GM19455 (cell line): ENCODE data around the gene P2RX6.
"Not testable (repeated sequence)": the region's sequence is repeated elsewhere in the genome, so short reads cannot be mapped to it uniquely, and the experiment has no call there.

Source experiments
- ATAC-seq: cut with Tn5 transposase; IDR thresholded peaks from one replicate; pipeline ENCODE4 v1.9.1; 2021; ENCODE audit not compliant: unreplicated experiment

P2RX6 gene

DNA sequence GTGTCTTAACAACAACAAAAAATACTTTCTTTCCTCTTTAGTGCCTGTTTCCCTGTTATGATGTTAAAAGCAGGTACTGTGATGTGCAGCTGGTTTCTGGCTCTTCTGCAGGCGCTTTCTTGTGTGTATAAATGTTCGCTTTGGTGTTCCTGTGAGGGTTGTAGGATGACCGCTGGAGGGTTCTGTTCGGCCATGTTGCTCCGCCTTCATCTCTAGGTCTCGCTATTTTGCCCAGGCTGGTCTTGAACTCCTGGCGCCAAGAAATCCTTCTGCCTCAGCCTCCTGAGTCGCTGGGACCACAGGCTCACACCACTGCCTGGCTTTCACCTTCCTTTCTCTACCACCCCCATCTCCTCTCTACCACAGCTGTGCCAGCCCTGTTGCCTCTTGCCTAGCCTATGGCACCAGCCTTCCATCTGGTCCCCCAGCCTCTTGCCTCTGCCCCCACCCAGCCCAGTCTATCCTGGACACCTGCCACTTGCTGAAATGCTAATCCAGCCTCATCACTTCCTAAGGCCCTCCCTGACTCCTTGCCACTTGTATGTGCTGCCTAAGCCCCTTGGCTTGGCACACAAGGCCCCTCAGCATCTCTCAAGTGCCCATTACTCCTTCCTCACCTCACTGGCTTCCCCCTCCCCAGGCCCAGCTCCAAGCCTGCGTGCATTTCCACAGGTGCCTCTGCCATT is 36.3 kb downstream of the P2RX6 start:
- ATAC-seq: no peak

GRCh38 chr22:21051831-21052400 is 37.0 kb downstream of the P2RX6 start:
- ATAC-seq: no peak

DNA sequence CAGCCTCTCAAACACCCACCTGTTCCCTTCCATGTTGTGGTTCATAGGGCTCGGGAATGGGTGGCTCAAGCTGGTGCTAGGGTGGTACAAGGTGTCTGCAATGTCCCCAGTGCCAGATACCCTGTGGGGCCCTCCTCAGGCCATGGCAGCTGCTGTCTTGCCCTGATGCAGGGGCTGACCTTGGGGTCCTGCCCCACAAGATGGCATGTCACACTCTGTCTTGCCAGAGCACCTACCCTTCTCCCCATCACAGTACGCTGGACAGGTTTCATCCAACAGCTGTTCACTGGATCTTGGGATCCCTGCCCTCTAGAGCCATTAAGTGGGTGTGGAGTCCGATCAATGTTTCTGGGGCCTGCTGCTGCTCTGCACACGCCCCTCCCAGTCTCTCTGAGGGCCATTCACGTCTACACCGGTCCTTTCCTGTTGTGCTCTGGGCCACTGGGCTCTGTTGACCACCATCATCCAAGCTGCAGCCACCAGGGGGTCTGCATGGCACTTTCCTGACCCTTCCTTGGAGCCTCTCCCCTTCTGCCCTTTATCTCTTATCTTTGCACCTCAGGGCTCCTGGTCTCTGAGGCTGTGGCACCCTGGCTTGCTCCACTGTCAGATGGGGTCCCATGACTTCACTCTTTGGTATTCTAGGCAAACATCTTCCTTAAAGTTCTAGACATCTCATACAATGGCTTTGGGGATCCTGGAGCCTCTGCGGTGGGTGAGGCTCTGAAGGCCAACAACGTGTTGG is 37.9 kb downstream of the P2RX6 start:
- no peak for ATAC-seq

DNA sequence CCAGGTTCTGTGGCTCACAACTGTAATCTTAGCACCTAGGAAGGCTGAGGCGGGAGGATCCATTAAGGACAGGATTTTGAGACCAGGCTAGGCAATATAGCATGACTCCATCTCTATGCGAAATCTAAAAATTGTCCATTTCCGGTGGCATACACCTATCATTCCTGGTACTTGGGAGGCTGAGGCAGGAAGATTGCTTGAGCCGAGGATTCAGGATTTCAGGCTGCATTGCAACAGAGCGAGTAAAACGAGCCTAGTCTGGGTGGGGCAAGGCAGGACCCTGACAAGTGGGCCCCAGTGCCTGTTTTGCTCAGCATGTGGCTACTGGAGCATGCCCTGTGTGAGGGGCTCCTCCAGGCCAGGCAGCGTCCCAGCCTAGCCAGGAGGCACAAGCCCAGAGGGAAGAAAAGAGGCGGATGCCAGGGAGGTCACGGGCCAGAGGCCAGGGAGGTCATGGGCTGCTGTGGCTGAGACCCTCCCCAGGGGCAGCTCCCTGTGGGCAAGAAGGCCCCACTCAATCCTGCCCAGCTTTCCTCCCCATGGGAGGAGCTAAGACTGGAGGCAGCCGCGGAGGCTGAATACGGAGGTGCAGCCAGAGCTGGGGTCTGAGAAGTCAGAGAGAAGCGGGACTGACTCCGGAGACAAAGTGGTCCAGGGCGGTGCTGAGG is 39.2 kb downstream of the P2RX6 start:
- ATAC-seq: no peak

DNA sequence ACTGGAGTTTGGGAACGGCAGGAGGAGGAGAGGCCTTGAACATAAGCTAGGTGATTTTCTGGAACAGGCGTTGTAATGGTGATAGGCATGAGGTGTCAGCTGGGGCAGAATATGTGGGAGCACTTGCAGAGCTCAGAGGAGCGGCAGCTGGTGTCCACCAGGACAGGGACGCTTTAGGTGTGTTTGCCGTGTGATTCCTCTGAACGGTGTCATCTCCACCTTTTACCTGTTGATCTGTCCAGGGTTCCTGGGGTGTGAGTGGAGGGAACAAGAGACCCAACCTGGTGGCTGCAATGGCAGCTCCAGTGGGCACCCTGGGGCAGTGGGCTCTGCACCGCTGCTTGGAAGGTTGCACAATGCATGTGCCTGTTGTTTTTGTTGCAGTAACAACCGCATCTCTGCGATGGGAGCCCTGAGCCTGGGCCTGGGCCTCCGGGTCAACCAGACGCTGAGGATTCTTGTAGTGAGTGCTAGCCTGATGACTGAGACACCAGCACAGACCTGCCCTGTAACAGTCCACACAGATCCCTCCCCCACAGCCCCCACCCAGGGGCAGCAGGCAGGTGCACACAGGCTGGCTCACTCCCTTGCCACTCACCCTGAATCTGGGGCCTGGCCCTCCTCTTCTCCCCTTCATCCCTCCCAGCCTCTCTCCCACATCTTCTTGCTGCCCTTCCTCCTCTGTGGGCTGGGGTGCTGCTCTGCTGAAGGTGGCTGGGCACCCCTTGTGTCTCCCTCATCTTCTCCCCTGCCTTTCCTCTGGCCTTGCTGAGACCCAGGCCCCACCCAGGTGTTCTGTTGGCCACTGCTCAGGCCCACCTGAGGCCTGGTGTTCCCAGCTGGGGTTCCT is 40.0 kb downstream of the P2RX6 start:
- no peak for ATAC-seq

- ATAC-seq: no peak
These were observed 40.5 kb downstream of the P2RX6 start for GRCh38 chr22:21055564-21055834.

DNA sequence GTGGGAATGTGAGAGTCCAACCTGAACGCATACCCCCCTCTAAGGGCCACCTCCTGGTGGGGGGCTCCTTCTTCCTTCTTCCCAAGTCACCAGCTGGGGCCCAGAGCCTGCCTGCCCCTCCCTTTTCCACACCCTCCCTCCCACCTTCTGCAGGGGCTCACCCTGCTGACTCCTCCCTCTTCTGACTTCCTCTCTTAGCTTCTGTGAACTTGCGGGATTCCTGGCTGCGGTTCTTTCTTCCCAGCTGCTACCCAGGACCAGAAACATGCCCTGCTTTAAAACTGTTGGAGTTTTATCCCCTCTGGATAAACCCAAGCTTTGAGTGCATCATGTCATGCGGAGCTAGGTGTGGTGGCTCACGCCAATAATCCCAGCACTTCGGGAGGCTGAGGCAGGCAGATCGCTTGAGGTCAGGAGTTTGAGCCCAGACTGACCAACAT is 40.9 kb downstream of the P2RX6 start:
- ATAC-seq: no peak

DNA sequence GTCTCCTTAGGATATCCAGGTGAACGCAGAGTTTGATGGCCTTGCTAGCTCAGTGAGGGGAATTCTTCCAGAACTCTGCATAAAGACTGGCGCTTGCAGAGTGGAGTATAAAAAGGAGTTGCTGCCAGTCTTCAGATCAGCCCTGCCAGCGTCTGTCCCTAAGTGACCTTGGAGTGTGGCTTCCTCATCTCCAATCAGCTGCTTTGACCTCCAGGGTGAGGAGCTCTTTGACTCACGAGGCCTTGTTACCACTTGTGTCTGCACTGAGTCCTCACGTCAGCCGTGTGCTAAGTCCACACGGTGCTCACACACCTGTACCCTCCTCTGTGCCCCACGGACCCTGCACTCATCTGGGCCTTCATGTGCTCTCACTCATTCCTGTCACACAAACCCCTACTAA is 45.4 kb downstream of the P2RX6 start:
- ATAC-seq: not testable (repeated sequence)

- ATAC-seq: not testable (repeated sequence)
These were observed 46.8 kb downstream of the P2RX6 start for GRCh38 chr22:21061660-21062321.

DNA sequence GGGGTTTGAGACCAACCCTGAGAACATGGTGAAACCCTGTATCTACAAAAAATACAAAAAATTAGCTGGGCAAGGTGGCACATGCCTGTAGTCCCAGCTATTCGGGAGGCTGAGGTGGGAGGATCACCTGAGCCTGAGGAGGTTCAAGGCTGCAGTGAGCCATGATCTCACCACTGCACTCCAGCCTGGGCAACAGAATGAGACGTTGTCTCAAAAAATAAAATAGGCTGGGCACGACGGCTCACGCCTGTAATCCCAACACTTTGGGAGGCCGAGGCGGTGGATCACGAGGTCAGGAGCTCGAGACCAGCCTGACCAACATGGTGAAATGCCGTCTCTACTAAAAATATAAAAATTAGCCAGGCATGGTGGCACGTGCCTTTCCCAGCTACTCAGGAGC is 49.5 kb downstream of the P2RX6 start:
- ATAC-seq: not testable (repeated sequence)

GRCh38 chr22:21064917-21065864 is 50.2 kb downstream of the P2RX6 start:
- ATAC-seq: no peak

DNA sequence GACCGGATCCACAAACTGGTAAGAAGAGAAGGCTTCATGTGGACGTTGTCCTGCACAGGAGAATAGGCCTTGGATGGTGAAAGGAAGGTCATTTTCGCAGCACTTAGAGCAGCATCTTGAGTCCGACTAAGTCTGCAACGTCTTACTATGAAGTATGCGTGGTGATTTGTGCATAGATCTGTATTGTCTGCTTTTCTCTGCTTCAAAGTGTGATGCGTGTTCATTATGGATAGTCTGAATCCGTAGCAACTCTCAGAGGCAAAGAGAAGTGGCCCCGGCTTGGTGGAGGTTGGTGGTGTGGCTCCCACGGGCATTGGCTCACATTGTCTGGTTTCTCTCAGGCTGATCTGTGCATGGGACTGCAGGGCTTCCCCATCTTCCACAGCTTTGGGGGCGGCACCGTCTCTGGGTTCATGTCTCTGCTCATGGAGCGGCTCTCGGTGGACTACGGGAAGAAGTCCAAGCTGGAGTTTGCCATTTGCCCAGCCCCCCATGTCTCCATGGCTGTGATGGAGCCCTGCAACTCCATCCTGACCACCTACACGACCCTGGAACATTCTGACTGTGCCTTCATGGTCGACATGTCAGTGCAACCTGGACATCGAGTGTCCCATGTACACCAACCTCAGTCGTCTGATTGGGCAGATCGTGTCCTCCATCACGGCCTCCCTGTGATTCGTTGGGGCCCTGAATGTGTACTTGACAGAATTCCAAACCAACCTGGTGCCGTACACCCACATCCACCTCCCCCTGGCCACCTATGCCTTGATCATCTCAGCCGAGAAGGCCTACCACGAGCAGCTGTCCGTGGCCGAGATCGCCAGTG is 52.3 kb downstream of the P2RX6 start:
- no peak for ATAC-seq

- no peak for ATAC-seq
These were observed 53.1 kb downstream of the P2RX6 start for GRCh38 chr22:21067901-21068680.

DNA sequence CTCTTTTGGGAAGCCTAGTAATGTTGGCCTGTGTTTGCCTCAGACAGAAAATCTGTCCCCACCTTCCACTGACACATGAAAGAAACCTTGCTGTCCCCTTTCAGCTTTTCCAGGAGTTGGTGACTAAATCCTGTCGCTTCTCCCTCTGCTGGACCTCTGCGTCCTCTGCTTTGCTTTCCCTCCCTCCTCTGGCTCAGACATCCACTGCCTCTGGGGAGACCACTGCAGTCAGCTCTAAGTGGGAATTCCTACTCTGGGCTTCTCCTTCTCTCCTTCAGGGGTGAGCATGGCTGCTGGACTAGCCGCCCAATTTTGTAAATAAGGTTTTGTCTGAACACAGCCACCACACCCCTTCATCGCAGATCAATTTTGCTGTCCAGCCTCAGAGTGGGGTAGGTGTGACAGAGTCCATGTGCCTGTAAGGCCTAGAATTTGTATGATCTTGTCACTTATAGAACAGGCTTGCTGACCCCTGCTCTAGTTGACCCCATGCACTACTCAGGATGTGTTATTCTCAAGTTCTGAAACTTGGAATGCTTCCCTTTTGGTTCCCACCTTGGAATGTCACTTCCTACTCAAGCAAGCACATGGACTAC is 53.8 kb downstream of the P2RX6 start:
- ATAC-seq: no peak

DNA sequence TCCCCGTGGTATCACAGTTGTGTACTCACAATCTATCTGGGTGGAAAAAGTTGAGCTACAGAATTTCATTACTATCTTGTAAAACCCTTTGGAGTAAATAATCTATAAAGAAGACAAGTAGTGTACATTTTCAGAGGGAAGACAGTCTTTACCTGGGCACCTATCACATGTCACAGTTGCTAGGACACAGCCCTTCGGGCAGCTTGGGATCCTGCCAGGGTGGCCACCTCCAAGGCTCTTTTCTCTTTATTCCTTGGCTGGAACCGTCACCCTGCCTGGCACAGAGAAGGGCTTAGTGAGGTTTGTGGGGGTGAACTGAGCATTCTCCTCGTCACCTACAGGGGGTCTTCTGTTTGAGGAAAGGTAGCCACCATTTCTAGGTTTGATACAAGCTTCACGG is 54.4 kb downstream of the P2RX6 start:
- ATAC-seq: no peak

DNA sequence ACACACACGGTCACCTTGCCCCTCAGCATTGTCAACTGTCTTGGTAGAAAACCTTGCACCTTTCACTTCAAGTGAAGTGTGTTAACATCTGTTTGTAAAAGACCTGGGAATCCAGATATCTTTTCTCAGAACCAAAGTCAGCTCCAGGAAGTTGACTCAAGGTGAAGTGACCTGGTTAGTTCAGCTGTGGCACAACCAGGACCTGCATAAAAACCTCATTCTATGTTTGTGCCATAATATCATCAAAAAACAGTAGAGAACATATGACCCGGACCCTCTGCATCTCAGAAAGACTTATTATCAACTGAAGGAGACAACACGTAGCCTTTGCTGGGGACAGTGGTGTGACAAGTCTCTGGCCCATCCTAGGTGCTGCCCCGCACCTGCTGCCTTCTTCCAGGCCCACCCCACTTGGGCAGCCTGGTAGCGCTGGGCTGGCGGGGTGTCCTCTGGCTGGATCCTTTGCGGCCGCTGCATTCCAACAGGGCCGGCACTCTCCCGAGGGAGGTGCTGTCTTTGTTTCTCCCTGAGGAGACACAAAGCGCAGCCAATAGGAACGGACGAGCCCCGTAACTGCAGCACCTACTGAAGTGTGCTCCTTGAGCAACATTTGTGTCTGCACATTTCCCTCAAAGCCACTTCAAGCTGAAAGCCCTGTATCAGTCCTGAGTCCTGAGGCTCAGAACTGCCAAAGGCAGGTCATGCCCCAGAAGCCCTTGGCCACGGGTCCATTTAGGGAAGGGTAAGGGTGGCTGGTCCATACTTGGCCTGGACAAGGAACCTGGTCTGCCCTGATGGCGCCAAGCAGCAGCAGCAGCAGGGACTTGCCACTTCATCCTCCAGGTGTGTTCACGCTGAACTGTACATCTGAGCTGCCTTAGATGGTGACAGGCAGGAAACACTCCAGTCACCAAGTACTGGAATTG is 56.0 kb downstream of the P2RX6 start:
- ATAC-seq: no peak
